ENCODE results near the gene PTPRJ.
"Not testable (repeated sequence)": the region's sequence is repeated elsewhere in the genome, so short reads cannot be mapped to it uniquely, and the experiment has no call there.

PTPRJ gene

GRCh38 chr11:48163360-48164100, 183.2 kb downstream of the PTPRJ start:
- DNase-seq (ENCODE audit: low spot score), result no peak

- no peak for DNase-seq (ENCODE audit: low spot score)
Measured at GRCh38 chr11:48164836-48165235, 184.5 kb downstream of the PTPRJ start.

DNA sequence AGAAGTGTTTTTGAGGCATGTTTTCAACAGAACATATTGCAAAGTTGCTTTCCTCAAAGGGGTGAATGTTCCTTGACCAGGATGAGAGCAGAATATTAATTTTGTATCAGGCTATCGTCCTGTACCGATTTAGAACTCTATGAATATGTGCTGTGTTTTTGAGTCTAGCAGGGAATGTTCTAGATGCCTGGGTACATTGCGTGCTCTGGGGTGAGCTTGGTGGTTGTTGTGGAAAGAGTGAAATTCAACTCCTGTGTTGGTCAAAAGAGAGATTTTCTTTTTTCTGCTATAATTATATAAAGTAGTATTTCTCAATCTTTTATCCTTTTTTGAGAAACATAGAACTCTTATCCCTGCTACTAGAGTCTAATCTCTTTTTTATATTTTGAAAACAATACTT, 185.1 kb downstream of the PTPRJ start:
- no peak for DNase-seq (ENCODE audit: low spot score)

GRCh38 chr11:48167380-48167779, 187.0 kb downstream of the PTPRJ start:
- DNase-seq (ENCODE audit: low spot score), result peak; percentile 47

DNA sequence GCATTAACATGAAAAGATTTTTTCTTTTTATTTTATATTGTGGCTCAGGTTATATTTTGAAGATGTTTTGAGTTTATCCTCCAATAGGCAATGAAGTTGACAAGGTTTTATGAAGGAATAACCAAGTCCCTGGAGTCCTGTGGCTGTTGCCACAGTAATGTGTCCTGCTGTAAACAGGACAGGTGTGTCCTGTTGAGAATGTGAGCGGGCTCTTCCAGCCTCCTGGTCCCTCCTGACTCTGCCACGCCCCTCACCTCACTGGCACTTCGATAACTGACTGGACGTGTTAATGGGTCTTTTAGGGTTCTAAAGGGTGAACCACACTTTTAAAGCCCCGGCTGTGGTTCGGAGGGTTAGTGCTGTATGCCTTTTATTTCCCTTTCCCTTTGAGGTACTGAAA, 188.5 kb downstream of the PTPRJ start:
- DNase-seq (ENCODE audit: low spot score), result no peak

DNA sequence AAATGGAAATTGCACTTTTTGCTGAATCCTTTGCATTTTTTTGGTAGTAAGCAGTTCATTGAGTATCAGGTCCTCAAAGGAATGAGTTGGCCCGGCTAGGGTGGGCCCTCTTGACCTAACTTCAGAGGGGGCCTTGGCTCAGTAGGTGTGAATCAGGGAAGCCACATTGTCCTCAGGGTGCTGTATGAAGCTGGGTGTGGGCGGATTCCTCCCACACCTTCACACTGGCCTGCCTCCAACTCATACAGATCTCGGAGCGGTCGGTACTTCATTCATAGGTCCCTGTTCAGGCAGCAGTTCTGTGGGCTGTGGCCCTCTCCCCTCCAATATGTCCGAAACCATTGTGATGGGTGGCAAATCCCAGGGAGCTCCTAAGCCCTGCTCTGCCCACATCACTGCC, 188.9 kb downstream of the PTPRJ start:
- no peak for DNase-seq (ENCODE audit: low spot score)

GRCh38 chr11:48169717-48170116, 189.4 kb downstream of the PTPRJ start:
- no peak for DNase-seq (ENCODE audit: low spot score)

DNA sequence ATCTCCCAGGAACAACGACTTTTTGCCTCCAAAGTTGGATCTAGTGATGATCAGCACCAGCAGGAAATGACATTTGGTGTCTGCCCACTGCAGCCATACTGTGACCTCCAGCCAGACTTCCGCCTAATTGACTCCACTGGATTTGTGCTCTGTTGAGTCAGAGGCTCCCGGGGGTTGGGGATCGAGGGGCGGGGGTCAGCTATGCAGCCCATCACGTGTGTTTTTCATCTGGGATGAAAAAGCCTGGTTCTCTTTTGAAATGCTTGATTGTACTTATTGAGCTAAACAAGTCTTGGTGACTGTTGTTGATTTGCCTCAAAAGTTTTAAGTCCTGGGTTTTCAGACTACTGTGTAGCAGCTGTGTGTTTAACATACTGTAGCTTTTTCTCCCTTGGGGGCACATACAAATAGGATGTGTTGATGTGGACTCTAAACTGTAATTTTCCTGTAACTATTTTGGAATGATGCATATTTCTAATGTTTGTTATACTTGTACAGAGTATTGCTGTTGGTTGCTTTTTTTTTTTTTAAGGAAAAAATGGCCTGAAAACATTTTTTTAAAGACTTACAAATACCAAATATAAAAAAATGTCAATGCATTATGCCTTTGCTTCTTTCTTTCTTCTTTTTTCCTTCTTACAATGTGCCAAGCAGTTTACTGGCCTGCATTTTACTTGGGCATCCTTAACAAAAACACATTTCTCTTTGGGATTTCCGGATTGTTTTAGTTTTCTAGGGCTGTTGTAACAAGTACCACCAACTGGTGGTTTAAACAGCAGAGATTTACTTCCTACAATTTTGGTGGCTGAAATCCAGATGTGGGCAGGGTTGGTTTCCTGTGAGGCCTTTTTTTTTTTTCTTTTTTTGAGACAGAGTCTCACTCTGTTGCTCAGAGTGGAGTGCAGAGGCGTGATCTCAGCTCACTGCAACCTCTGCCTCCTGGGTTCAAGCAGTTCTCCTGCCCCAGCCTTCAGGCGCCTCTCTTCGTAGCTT, 190.2 kb downstream of the PTPRJ start:
- peak; percentile 62 for DNase-seq (ENCODE audit: low spot score)

- peak; percentile 87 for DNase-seq (ENCODE audit: low spot score)
Measured at GRCh38 chr11:48172818-48173609, 192.7 kb downstream of the PTPRJ start.

DNA sequence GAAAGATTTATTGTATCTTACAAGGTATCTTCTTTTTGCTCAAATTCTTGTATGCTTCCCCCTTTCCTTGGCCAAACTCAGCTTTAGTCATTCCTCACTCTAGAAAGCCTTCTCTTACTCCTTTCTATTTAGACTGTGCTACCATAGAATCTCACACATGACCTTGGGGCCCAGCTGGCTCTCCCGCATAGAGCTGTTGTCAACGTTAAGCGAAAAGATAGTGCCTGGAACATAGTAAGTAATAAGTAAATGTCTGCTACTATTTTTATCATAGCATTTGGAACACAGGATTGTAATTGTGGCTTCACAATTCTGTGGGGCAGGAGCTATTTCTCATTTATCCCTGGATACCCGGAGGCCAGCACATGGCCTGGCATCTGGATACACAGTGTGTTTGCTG, 197.3 kb downstream of the PTPRJ start:
- no peak for DNase-seq (ENCODE audit: low spot score)

GRCh38 chr11:48180627-48181026, 200.3 kb downstream of the PTPRJ start:
- peak; percentile 4 for DNase-seq (ENCODE audit: low spot score)

DNA sequence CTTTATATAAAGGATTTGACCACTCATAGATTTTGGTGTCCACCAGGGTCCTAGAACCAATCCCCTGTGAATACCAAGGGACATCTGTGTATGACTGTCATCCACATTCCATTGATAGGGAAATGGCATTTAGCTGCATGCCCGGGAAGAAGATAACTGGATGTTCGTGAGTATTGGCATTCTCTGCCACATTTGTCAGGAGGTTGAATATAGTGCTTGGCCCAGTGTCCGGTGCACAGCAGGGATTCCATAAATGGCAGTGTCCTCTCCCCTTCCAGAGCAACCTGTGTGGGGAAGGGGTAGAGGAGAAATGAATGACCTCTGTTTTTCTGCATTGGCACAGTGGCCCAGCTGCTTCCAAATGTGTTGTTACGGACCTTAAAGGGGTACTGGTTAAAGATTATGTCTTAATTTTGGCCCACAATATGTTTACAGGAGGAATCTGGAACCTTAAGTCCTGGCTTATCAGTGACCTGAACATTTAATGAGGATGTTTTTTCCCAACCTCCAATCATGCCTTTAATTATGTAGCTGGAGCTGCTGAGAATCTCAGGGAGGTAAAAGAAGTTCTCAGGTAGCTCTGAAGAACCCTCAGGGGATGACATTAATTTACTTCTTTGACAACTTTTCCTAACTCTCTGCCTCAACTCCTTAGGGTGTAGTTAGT, 202.6 kb downstream of the PTPRJ start:
- DNase-seq (ENCODE audit: low spot score), result peak; percentile 3

DNA sequence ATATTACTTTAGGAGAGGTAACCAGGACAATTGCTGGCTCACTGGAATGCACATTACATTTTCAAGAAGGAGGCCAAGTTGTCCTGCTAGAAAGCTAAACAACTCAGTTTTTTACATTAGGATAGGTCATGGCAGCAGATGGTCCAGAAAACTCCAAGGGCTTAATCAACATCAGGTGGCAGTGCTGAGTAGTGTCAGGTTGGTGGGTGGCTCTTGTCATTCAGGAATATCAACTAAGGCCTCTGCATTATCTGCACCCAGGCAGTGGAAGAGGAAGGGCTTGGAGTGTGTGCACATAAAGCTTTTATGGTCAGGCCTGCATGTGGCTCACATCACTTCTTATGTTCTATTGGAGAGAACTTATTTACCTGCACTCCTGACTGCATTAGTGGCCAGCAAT, 204.1 kb downstream of the PTPRJ start:
- no peak for DNase-seq (ENCODE audit: low spot score)

DNA sequence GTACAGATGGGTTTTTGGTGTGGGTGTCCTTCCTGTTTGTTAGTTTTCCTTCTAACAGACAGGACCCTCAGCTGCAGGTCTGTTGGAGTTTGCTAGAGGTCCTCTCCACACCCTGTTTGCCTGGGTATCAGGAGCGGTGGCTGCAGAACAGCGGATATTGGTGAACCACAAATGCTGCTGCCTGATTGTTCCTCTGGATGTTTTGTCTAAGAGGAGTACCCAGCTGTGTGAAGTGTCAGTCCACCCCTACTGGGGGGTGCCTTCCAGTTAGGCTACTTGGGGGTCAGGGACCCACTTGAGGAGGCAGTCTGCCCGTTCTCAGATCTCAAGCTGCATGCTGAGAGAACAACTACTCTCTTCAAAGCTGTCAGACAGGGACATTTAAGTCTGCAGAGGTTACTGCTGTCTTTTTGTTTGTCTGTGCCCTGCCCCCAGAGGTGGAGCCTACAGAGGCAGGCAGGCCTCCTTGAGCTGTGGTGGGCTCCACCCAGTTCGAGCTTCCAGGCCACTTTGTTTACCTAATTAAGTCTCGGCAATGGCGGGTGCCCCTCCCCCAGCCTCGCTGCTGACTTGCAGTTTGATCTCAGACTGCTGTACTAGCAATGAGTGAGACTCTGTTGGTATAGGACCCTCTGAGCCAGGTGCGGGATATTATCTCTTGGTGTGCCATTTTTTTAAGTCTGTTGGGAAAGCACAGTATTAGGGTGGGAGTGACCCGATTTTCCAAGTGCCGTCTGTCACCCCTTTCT, 210.7 kb downstream of the PTPRJ start:
- not testable (repeated sequence) for DNase-seq (ENCODE audit: low spot score)

DNA sequence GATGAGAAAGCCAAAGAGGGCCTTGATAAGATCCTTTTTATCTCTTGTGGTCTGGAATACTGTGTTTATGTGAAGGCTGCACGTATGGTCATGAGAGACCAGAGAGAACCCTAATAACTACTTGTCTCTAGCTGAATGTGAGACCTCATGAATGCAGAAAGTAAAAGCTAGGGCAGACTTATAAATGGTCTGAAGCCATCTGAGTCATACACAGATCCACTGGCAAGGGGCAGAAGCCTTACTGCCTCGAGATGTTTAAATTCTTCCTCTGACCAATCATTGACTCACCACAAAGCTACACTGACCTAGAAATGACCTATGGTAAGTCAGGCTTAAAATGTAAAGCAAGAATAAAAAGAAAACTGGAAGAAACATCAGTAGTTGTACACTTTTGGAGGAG, 213.5 kb downstream of the PTPRJ start:
- DNase-seq (ENCODE audit: low spot score), result no peak

GRCh38 chr11:48207881-48208280, 227.5 kb downstream of the PTPRJ start:
- no peak for DNase-seq (ENCODE audit: low spot score)

DNA sequence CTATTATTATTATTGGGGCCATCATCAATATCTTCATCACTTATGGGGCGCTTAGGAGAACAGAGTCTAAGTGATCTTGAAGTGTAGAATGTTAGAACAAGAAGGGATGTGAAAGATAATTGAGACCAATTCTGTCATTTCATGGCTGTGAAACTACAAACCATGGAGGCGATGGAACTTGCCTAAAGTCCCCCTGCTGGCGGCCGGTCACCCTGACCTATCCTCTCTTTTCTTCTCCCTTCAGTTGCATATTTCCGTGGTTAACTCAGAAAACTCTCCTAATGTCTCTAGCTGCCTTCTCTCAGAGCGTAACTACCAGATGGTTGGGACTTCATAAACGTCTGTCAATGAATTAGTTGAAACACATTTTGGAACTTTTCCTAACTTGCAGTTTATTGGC, 229.7 kb downstream of the PTPRJ start:
- DNase-seq (ENCODE audit: low spot score), result peak; percentile 43

DNA sequence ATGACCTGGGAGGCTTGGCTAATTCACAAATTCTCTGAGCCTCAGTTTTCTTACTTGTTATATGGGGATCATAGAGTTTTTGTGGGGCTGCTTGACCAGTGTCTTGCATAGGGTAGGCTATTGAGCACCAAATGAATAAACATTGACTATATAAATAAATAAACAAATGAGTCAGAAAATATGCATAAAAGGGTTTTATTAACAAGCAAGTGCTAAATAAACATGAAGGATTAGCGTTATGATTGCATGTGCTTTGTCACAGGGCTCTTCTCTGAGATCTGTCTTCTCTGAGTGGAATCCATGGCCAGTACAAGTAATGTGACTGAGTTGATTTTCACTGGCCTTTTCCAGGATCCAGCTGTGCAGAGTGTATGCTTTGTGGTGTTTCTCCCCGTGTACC, 236.2 kb downstream of the PTPRJ start, which contains the start of gene OR4B1:
Gene OR4B1, plus strand, starts transcription at position 301 of the 400 bp plus-strand sequence. Its CDS starts 0 bp downstream, at position 301.
- DNase-seq (ENCODE audit: low spot score), result no peak
